ENCODE measurements around the gene UTP25. TPM values are rescaled to one million over a fixed set of nuclear protein-coding genes. Genes with fewer than 3 reads are reported as not detected.

UTP25 gene
- total and polyA plus RNA-seq, 2 donors (not counting 3 experiments of a cell fraction or from before 2014, with no cell fraction given): 6.6 to 11.7 TPM

GRCh38 chr1:209797978-209798639 is 29.7 kb upstream of the UTP25 start:
- no peaks in the 10 kb centered on the region for H3K9me3 ChIP-seq (replicated peaks; ENCODE audit: control insufficient read depth, insufficient read depth, low read length)
- intact Hi-C loops (cut with micrococcal nuclease) (no loop called here), dilution Hi-C loops (cut with MboI; ENCODE audit: extremely low pct_ligation_motif_present, low sequenced_read_pairs) (no loop called here)
- H3K4me1 ChIP-seq (ENCODE audit: control insufficient read depth, extremely low read depth, insufficient read depth, low read length): peaks cover 24% of the 10 kb centered on the region
- DNase-seq (ENCODE audit: low read depth, low spot score) (no peak), FAIRE-seq (no peak)
- no peaks in the 10 kb centered on the region for H4K20me1 ChIP-seq (replicated peaks; ENCODE audit: control insufficient read depth, extremely low read depth, insufficient read depth, low read length)
- H3K79me2 ChIP-seq (ENCODE audit: control insufficient read depth, insufficient read depth, low read length): no peaks in the 10 kb centered on the region
- peaks cover 7 to 14% of the 10 kb centered on the region in 2 experiments for H3K36me3 ChIP-seq (ENCODE audit: control insufficient read depth in 2 of 2, extremely low read depth in 1 of 2, insufficient read depth in 2 of 2, low read length in 2 of 2)
- TF ChIP-seq JUN (IDR thresholded peaks at IDR 0.05; ENCODE audit: borderline replicate concordance, insufficient read depth, insufficient read length, low read depth): no peak
- TF ChIP-seq CTCF (IDR thresholded peaks at IDR 0.05; ENCODE audit: extremely low read depth in 1 of 2, insufficient read depth in 1 of 2, low read depth in 1 of 2, low read length in 2 of 2): peak in 1 of 2 donors; percentile 20
- H3K4me2 ChIP-seq (ENCODE audit: insufficient read depth, low read length): no peak overlapping the region
- ChIA-PET CTCF (interaction anchor here (1.4 kb wide), 1 partner anchor 10 kb away, joined by 5 read pairs; no protein-coding TSS in a partner anchor), POLR2A (no interaction called here)
- H2AFZ ChIP-seq (ENCODE audit: low read depth, low read length): no peak overlapping the region
- BruUV-seq (replicated peaks): no TSS peak
- H3K27me3 ChIP-seq (ENCODE audit: control insufficient read depth in 2 of 2, insufficient read depth in 2 of 2, low read length in 2 of 2): no peaks in the 10 kb centered on the region
- no peak overlapping the region for H3K27ac ChIP-seq (ENCODE audit: insufficient read depth, low read depth, low read length)
- H3K9me1 ChIP-seq (replicated peaks; ENCODE audit: control insufficient read depth, extremely low read depth, insufficient read depth, low read length): no peaks in the 10 kb centered on the region
- no peak overlapping the region for H3K9ac ChIP-seq (replicated peaks; ENCODE audit: extremely low read depth, insufficient read depth, low read length)
- no peak overlapping the region for H3K4me3 ChIP-seq (replicated peaks in 1 of 3; ENCODE audit: insufficient read depth in 1 of 3, low read depth in 1 of 3, low read length in 3 of 3)

Measured in endothelial cell of umbilical vein (primary cell).